Osteocyte (in vitro differentiated cells): ENCODE data around the gene GPR85. TPM values are rescaled to one million over a fixed set of nuclear protein-coding genes. Genes with fewer than 3 reads are reported as not detected.
"Not testable (repeated sequence)": the region's sequence is repeated elsewhere in the genome, so short reads cannot be mapped to it uniquely, and the experiment has no call there.

Experiments used
- DNase-seq: peaks from one replicate; pipeline ENCODE4 v3.0.0; 2021; ENCODE audit warnings: mixed read lengths; ENCODE audit not compliant: unreplicated experiment; ENCODE audit errors: extremely low spot score
- H3K27ac Mint-ChIP-seq: one replicate; pipeline ENCODE4 v1.8.0; 2021; ENCODE audit warnings: mild to moderate bottlenecking, mixed read lengths; ENCODE audit not compliant: unreplicated experiment
- H3K27me3 Mint-ChIP-seq: one replicate; pipeline ENCODE4 v1.8.0; 2021; ENCODE audit warnings: mixed read lengths; ENCODE audit not compliant: unreplicated experiment
- H3K36me3 Mint-ChIP-seq: one replicate; pipeline ENCODE4 v1.8.0; 2021; ENCODE audit warnings: mixed read lengths; ENCODE audit not compliant: unreplicated experiment
- H3K4me1 Mint-ChIP-seq: one replicate; pipeline ENCODE4 v1.8.0; 2021; ENCODE audit warnings: mixed read lengths; ENCODE audit not compliant: unreplicated experiment
- H3K4me3 Mint-ChIP-seq: one replicate; pipeline ENCODE4 v1.8.0; 2021; ENCODE audit warnings: mild to moderate bottlenecking, moderate library complexity, mixed read lengths; ENCODE audit not compliant: unreplicated experiment
- H3K9me3 Mint-ChIP-seq: one replicate; pipeline ENCODE4 v1.8.0; 2021; ENCODE audit warnings: mixed read lengths; ENCODE audit not compliant: unreplicated experiment
- total RNA-seq: library from RNA; stranded (reverse); gene quantifications from 2 replicates; pipeline ENCODE4 v1.2.1, GENCODE V29; 2021
- TF ChIP-seq, protein P1 (sequence below): fragments of 200-600 bp; sonication (generic); IDR thresholded peaks from 2 replicates; pipeline ENCODE4 v1.5.0; 2021; ENCODE audit warnings: antibody characterized with exemption, mild to moderate bottlenecking, moderate library complexity

The GPR85 gene
- total RNA-seq, 1 donor from 2014 or later: not detected

GRCh38 chr7:113062499-113062898 is 24.1 kb downstream of the GPR85 start:
- Mint-ChIP-seq H3K36me3 (no peaks in the 10 kb centered on the region), H3K27ac (no peak overlapping the region), H3K9me3 (no peaks in the 10 kb centered on the region), H3K27me3 (peaks cover 15% of the 10 kb centered on the region), H3K4me3 (no peak overlapping the region), H3K4me1 (no peaks in the 10 kb centered on the region)
- no peak for DNase-seq
- TF ChIP-seq, protein P1, sequence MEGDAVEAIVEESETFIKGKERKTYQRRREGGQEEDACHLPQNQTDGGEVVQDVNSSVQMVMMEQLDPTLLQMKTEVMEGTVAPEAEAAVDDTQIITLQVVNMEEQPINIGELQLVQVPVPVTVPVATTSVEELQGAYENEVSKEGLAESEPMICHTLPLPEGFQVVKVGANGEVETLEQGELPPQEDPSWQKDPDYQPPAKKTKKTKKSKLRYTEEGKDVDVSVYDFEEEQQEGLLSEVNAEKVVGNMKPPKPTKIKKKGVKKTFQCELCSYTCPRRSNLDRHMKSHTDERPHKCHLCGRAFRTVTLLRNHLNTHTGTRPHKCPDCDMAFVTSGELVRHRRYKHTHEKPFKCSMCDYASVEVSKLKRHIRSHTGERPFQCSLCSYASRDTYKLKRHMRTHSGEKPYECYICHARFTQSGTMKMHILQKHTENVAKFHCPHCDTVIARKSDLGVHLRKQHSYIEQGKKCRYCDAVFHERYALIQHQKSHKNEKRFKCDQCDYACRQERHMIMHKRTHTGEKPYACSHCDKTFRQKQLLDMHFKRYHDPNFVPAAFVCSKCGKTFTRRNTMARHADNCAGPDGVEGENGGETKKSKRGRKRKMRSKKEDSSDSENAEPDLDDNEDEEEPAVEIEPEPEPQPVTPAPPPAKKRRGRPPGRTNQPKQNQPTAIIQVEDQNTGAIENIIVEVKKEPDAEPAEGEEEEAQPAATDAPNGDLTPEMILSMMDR: no peak

DNA sequence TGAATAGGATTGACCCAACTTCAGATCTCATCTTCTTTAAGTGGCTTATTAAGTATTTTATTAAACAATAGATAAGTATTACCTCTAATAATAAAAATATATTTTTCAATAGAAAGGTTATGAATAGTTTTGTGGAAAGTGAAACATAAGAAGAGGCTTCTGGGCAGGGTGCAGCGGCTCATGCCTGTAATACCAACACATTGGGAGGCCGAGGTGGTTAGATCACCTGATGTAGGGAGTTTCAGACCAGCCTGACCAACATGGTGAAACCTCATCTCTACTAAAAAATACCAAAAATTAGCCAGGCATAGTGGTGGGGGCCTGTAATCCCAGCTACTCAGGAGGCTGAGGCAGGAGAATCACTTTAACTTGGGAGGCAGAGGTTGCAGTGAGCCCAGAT is 26.5 kb downstream of the GPR85 start:
- TF ChIP-seq, protein P1: no peak
- peaks cover 10% of the 10 kb centered on the region for H3K27me3 Mint-ChIP-seq
- no peaks in the 10 kb centered on the region for H3K4me1 Mint-ChIP-seq
- no peak overlapping the region for H3K4me3 Mint-ChIP-seq
- H3K9me3 Mint-ChIP-seq: no peaks in the 10 kb centered on the region
- no peak for DNase-seq
- no peaks in the 10 kb centered on the region for H3K36me3 Mint-ChIP-seq
- no peak overlapping the region for H3K27ac Mint-ChIP-seq

GRCh38 chr7:113054938-113055337 is 31.7 kb downstream of the GPR85 start:
- TF ChIP-seq, protein P1: no peak
- no peaks in the 10 kb centered on the region for H3K4me1 Mint-ChIP-seq
- no peak for DNase-seq
- H3K4me3 Mint-ChIP-seq: no peak overlapping the region
- H3K27me3 Mint-ChIP-seq: peaks cover 9% of the 10 kb centered on the region
- H3K36me3 Mint-ChIP-seq: no peaks in the 10 kb centered on the region
- peaks cover 7% of the 10 kb centered on the region for H3K9me3 Mint-ChIP-seq
- H3K27ac Mint-ChIP-seq: no peak overlapping the region

GRCh38 chr7:113054272-113054671 is 32.4 kb downstream of the GPR85 start:
- not testable (repeated sequence) for H3K27ac Mint-ChIP-seq, DNase-seq, H3K36me3 Mint-ChIP-seq, H3K27me3 Mint-ChIP-seq, H3K4me3 Mint-ChIP-seq, H3K9me3 Mint-ChIP-seq, H3K4me1 Mint-ChIP-seq

GRCh38 chr7:113049221-113049620 is 37.4 kb downstream of the GPR85 start:
- not testable (repeated sequence) for H3K9me3 Mint-ChIP-seq, H3K36me3 Mint-ChIP-seq, DNase-seq, H3K4me1 Mint-ChIP-seq, H3K27ac Mint-ChIP-seq, H3K4me3 Mint-ChIP-seq
- H3K27me3 Mint-ChIP-seq: peaks cover 29% of the 10 kb centered on the region

DNA sequence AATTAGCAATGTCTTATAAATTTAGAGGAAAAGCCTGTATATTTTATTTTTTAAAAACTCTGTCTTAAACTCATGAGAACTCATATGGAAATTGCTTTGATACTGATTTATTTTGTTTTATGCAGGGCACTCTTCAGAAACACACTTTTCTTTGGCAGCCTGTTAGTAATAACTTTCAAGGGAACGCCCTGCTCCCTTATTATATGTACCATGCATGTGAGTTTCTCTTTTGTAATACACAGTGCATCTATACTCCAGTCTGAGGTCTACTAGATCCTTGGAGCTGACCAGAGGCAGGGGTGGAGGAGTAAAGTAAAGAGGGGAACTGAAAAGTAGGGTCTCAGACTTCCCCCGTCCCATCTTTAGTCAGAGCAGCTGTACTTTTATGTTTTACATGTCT is 40.2 kb downstream of the GPR85 start:
- H3K27me3 Mint-ChIP-seq: peaks cover 37% of the 10 kb centered on the region
- H3K27ac Mint-ChIP-seq: no peak overlapping the region
- no peak overlapping the region for H3K4me3 Mint-ChIP-seq
- no peak for DNase-seq
- peaks cover 7% of the 10 kb centered on the region for H3K9me3 Mint-ChIP-seq
- no peaks in the 10 kb centered on the region for H3K4me1 Mint-ChIP-seq
- TF ChIP-seq, protein P1: no peak
- no peaks in the 10 kb centered on the region for H3K36me3 Mint-ChIP-seq
